ENCODE measurements around the gene NPFFR2.
"Not testable (repeated sequence)": the region's sequence is repeated elsewhere in the genome, so short reads cannot be mapped to it uniquely, and the experiment has no call there.

Gene NPFFR2

DNA sequence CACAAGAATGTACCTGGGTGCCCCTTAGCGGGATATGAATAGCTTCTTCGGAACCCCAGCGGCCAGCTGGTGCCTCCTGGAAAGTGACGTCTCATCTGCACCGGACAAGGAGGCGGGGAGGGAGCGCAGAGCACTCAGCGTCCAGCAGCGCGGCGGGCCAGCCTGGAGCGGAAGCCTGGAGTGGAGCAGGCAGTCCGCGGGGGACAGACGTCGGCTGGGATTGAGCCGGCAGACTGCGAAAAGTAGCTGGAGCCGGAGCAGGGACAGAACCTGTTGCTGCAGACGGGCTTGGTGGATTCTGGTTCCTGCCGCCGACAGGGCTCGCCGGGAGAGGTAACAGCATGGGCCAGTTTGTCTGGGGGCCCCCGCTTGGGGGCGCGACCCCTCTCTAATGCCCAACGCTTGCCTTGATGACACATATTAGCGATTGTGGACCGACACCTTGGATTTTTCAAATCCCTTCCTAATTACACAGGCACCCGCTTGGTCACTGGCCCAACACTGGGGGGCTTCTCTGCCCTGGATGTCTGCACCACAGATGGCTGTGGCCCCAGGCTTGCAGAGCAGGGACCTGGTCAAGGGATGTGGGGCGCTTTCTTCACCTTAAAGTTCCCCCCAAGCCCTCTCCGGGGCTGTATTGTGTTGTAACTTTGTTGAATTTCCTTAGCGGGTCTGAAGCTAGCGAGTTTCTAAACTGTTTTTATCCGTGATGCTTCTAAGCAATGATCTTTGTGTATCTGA is at the start of gene NPFFR2:
TSS of gene NPFFR2 (plus strand) at position 133 of the 741 bp plus-strand sequence. CDS start 96,592 bp downstream, outside the sequence.
- no peak for FAIRE-seq

DNA sequence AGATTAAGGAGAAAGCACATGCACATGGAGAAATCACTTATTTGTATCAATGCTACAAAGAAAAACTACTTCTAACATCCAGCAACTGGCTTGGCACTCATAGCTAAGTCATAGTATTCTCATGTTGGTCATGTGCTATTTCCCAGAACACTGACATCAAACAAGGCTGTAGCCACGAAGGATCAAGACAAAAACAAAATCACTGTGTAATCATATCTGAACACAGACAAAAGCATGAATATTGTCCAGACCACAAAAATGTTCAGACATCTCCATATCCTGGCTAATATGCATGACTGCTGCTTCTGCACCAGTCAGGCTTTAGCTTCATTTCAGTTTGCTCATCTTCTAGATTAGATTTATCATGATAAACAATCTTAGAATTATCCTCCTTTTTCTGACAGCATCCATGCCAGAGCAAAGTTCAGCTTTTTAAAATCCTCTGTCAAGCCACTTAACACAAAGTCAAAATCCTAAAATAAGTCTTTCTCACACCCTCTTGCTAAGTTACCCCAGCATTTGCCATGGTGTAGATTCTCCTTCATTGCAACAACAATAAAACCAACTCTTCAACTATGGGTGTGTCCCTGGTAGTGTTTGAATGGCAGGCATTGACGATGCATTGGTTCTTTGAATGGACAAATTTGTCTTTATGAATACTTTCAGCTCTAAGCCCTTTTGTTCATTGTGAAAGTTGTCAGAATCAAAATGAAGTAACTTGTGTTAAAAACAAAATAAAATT is 39.1 kb upstream of the NPFFR2 start:
- no peak for FAIRE-seq

DNA sequence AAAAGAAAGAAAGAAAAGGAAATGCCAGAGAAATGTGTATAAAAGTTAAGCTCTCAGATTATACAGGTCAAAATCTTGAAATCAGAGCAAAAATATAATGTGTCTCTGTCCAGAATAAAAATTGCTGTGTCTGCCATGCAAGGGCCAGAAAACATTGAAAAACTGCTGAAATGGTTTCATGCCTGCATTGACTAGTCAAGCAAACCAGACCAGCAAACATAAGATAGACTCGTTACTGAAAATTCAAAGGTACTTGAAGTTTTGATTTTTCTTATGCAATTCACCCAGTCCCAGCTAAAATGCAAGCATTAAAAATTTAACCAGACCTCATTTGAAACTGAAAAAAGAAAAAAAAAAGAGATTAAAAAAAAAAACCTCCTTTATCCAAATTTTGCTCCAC is 37.2 kb upstream of the NPFFR2 start:
- FAIRE-seq: no peak

DNA sequence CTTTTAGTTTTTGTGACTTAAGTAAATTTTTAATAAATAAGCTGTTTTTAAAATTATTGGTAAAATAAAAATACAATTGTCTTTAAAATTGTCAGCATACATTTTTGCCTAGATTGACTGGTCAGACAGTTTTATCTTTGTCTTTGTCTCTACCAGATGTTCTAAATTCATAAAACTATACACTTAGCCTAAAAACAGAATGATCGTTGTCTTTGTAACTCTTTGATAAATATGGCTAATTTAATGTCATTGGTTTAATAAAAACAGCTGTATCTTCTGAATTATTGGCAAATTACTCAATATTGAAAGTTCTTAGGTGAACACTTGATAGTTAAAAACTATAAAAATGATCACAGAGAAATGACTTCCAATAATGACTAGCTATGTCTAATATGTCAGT is 36.5 kb upstream of the NPFFR2 start:
- FAIRE-seq: no peak

- FAIRE-seq: no peak
Observed at GRCh38 chr4:72006586-72006985, 25.2 kb upstream of the NPFFR2 start.

- FAIRE-seq: no peak
Observed at GRCh38 chr4:72011906-72012305, 19.9 kb upstream of the NPFFR2 start.

GRCh38 chr4:72016011-72016410 is 15.8 kb upstream of the NPFFR2 start:
- no peak for FAIRE-seq

DNA sequence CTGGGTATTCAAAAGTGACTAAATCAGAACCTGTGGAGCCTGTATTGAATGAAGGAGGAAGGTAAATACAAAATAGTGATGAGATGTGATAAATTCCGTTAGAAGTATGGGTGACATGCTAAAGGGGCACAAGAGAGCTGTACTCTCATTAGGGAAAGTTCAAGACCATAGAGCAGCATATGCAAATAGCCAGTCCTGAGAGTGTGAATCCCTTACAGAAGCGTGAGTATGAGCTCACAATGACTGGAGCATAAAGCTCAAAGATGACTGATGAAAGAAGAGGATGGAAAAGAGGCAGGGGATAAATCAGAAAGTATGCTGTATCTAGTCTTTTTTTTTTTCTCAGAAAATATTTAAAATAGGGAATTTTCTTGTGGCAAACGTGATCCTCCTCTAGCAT is 12.1 kb upstream of the NPFFR2 start:
- no peak for FAIRE-seq

DNA sequence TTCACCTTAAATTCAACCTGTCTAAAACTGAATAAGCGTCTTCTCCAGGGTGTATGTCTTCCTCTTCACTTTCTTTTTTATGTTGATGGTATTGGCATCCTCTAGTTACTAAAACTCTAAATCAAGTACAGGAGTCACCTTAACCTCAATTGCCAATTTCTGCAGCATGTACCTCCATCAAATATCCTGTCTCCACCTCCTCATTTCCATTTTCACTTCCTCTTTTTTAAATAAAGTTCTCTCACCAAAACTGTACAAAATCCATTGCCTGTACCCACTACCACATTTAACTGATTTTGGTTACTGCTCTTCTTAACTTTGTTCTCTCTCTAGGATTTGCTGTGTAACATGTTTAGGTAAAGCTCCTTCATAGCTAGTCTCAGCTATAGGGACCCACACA is 9.2 kb upstream of the NPFFR2 start:
- no peak for FAIRE-seq

- FAIRE-seq: no peak
Observed at GRCh38 chr4:72055566-72055965, 23.8 kb downstream of the NPFFR2 start.

DNA sequence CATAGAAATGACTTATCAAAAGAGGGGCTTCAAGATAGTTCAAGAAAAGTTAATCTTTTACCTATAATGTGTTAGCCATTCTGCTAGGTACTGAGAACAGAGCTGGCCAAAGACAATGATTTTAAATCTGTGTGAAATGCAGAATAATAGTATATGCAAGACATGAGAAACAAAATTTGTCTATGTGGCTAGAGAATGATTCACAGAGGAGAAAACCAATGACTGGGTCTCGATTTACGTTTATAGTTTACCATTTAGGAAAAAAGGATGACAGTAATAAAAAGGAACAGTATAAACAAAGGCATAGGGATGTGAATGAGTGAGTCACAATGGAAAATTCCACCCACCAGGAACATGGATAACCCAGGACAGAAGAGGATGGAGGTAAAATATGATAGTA is 31.9 kb downstream of the NPFFR2 start:
- FAIRE-seq: no peak

DNA sequence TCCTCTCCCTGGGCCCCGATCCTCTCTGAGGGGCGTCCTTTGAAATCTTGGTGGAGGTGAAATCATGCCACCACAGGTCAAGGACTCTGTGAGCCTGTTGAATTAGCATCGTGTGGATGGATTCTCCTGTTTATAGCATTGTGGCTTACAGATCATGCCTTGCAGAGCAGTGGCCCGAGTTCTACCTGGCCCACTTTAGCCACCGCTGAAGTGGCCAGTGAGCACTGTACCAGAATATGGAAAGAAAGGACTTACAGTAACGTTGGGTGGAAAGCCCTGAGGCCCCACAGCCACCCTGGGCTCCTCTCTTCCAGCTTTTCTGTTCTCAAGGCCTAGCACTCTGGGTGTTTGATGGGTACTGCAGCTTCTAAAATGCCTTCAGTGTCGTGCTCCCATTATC is 35.3 kb downstream of the NPFFR2 start:
- FAIRE-seq: no peak

DNA sequence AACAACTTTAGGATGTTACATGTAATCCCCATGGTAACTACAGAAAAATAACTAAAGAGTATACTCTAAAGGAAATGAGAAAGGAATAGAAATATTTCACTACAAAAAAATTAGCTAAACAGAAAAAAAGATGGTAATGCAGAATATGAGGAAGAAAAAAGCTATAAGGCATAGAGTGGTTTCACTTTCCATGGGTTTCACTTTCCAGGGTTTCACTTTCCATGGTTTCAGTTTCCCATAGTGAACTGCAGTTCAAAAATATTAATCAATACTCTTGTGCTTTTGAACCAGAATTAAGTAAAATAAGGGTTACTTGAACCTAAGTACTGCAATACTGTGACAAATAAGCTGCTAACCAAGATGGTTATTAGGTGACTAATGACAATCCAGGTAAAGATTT is 42.0 kb downstream of the NPFFR2 start:
- no peak for FAIRE-seq

- no peak for FAIRE-seq
Observed at GRCh38 chr4:72076562-72076961, 44.8 kb downstream of the NPFFR2 start.

GRCh38 chr4:72077346-72077745 is 45.5 kb downstream of the NPFFR2 start:
- FAIRE-seq: no peak

GRCh38 chr4:72084587-72085011 is 52.8 kb downstream of the NPFFR2 start:
- no peak for FAIRE-seq

GRCh38 chr4:72090606-72091005 is 58.8 kb downstream of the NPFFR2 start:
- not testable (repeated sequence) for FAIRE-seq

- FAIRE-seq: no peak
Observed at GRCh38 chr4:72094059-72094797, 62.4 kb downstream of the NPFFR2 start.

- FAIRE-seq: no peak
Observed at GRCh38 chr4:72107456-72107855, 75.7 kb downstream of the NPFFR2 start.

- no peak for FAIRE-seq
Observed at GRCh38 chr4:72109364-72109763, 77.6 kb downstream of the NPFFR2 start.

DNA sequence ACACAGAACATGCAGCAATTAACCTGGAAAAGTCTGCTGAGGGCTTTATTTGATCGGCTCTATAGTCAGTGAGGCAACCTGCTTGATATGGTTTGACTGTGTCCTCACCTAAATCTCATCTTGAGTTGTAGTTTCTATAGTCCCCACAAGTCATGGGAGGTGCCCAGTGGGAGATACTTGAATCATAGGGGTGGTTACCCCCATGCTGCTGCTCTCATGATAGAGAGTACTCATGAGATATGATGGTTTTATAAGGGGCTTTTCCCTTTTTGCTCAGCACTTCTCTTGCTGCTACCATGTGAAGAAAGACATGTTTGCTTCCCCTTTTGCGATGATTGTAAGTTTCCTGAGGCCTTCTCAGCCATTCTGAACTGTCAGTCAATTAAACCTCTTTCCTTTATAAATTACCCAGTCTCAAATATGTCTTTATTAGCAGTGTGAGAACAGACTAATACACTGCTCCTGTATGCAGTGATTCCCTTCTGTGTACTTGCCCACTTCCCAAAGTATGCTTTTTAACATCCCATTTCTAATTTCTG is 78.2 kb downstream of the NPFFR2 start:
- FAIRE-seq: no peak

- FAIRE-seq: no peak
Observed at GRCh38 chr4:72110886-72111285, 79.1 kb downstream of the NPFFR2 start.

GRCh38 chr4:72111863-72112262 is 80.1 kb downstream of the NPFFR2 start:
- no peak for FAIRE-seq

Measured in A204.1 (cell line).